DOHH2 (cell line): ENCODE measurements around the gene RANGAP1.

Experiments used
- CTCF ChIP-seq: fragments of 200-600 bp; sonication (generic); IDR thresholded peaks from one replicate; pipeline ENCODE4 v1.5.1; 2014; ENCODE audit warnings: antibody characterized with exemption, mild to moderate bottlenecking, low read depth, low read length; ENCODE audit not compliant: poor library complexity, severe bottlenecking
- EZH2phosphoT487 ChIP-seq: fragments of 200-600 bp; sonication (generic); IDR thresholded peaks from 2 replicates; pipeline ENCODE4 v1.6.1; 2017; ENCODE audit warnings: borderline replicate concordance, mild to moderate bottlenecking, antibody characterized with exemption, low read length, moderate library complexity, mixed read lengths

DNA sequence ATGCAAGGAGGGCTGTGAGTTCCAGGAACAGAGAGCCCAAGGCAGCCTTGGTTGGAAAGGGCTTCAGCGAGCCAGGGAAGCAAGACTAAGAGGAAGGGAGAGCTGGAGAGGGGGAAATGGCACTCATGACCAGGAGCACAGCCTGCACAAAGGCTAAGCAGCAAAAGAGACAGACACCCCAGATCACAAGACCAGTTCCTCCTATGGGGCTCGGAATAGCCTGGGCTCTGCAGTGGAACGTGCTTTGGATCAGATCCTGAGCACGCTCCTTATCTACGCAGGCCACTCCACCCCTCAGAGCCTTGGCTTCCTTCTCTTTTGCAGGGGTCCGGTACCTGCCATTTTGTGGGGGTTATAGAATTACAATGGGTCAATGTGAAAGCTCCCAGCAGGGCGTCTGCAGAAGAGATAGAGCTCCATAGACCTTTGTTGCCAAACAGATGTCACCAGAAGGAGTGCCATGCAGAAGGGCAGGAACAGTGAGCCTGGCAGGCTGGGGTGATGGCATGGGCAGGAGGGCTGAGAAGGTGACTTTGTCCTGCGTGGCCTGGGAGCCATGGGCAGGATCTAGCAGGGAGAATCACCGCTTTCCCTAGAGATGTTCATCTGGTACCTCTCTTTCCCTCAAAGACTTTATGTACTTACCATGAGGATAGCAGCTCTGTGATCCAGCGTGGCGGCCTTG is 49.1 kb upstream of the RANGAP1 start:
- no peak for TF ChIP-seq CTCF
- no peak for TF ChIP-seq EZH2phosphoT487
